H1 (cell line): ENCODE measurements around the gene SIGLEC14. TPM values are rescaled to one million over a fixed set of nuclear protein-coding genes. Genes with fewer than 3 reads are reported as not detected.

ENCODE experiments used
- CTCF ChIA-PET: fragments of 300-600 bp; sonication (Branson Sonifier 250); formaldehyde crosslinking; loops from one replicate; lab custom pipeline; 2021; ENCODE audit not compliant: partially characterized antibody; lab: Charles Lee
- POLR2A ChIA-PET: fragments of 300-600 bp; sonication (Branson Sonifier 250); formaldehyde crosslinking; loops from one replicate; lab custom pipeline; 2021; ENCODE audit warnings: inconsistent platforms; ENCODE audit not compliant: partially characterized antibody; lab: Charles Lee
- DNase-seq, 2 experiments: peaks; one replicate each; pipeline versions ENCODE4 v3.0.0 to v3.0.0-alpha.2; 2010 to 2022; ENCODE audit warnings: low spot score in 2 of 2, low read depth in 1 of 2, mixed read lengths in 1 of 2
- FAIRE-seq: peaks from 2 replicates; lab custom pipeline; 2011; peaks lifted over from hg19 to GRCh38; lab: Jason Lieb, UNC
- H2AFZ ChIP-seq: 2 replicates; pipeline ENCODE4 v1.8.1; 2012; ENCODE audit warnings: low read length, inconsistent platforms
- H2AK5ac ChIP-seq: 2 replicates; pipeline ENCODE4 v1.6.1; 2013; ENCODE audit warnings: low read depth, low read length
- H2BK120ac ChIP-seq: replicated peaks from 2 replicates; pipeline ENCODE3; 2013; ENCODE audit warnings: low read depth, low read length, inconsistent platforms
- H2BK12ac ChIP-seq: 2 replicates; pipeline ENCODE4 v1.6.1; 2013; ENCODE audit warnings: low read depth, low read length
- H2BK15ac ChIP-seq: 2 replicates; pipeline ENCODE4 v1.6.1; 2013; ENCODE audit warnings: low read length
- H2BK20ac ChIP-seq: 2 replicates; pipeline ENCODE4 v1.6.1; 2013; ENCODE audit warnings: low read length
- H2BK5ac ChIP-seq: 2 replicates; pipeline ENCODE4 v1.6.1; 2013; ENCODE audit warnings: low read depth, low read length
- H3K14ac ChIP-seq: 2 replicates; pipeline ENCODE4 v1.6.1; 2013; ENCODE audit warnings: inconsistent platforms; ENCODE audit not compliant: insufficient read length
- H3K18ac ChIP-seq: 2 replicates; pipeline ENCODE4 v1.6.1; 2013; ENCODE audit warnings: low read length; ENCODE audit errors: extremely low read depth
- H3K23ac ChIP-seq: 2 replicates; pipeline ENCODE4 v1.6.1; 2013; ENCODE audit warnings: inconsistent platforms; ENCODE audit not compliant: insufficient read length
- H3K23me2 ChIP-seq: 2 replicates; pipeline ENCODE4 v1.6.1; 2013; ENCODE audit warnings: low read depth, low read length
- H3K27ac ChIP-seq: 2 replicates; pipeline ENCODE4 v1.6.1; 2011; ENCODE audit warnings: low read depth, low read length, inconsistent platforms
- H3K27me3 ChIP-seq, 4 experiments: replicated peaks in 1 of 4; 1 replicate in 1 of 4; 2 replicates in 3 of 4; pipeline versions ENCODE4 v1.6.1 to v1.8.1; 2011 to 2013; ENCODE audit warnings: low read length in 3 of 4, mild to moderate bottlenecking in 3 of 4, inconsistent platforms in 2 of 4, mixed read lengths in 2 of 4, moderate library complexity in 1 of 4; ENCODE audit not compliant: control insufficient read depth in 3 of 4, insufficient read depth in 3 of 4; ENCODE audit errors: extremely low read depth in 1 of 4
- H3K36me3 ChIP-seq, 4 experiments: 2 replicates each; pipeline versions ENCODE4 v1.6.1 to v1.8.1; 2011 to 2013; ENCODE audit warnings: mild to moderate bottlenecking in 4 of 4, low read length in 3 of 4, moderate library complexity in 2 of 4, control low read depth in 1 of 4, inconsistent platforms in 1 of 4; ENCODE audit not compliant: insufficient read depth in 4 of 4, control insufficient read depth in 2 of 4
- H3K4ac ChIP-seq: replicated peaks from 2 replicates; pipeline ENCODE3; 2013; ENCODE audit warnings: low read length, low read depth, mixed read lengths, inconsistent platforms; ENCODE audit not compliant: insufficient read length
- H3K4me1 ChIP-seq, 4 experiments: replicated peaks in 1 of 4; 1 replicate in 1 of 4; 2 replicates in 3 of 4; pipeline versions ENCODE4 v1.6.1 to v1.8.1; 2011 to 2013; ENCODE audit warnings: low read length in 3 of 4, inconsistent platforms in 2 of 4, mixed read lengths in 1 of 4; ENCODE audit not compliant: insufficient read depth in 4 of 4, control insufficient read depth in 3 of 4
- H3K4me2 ChIP-seq, 2 experiments: 2 replicates each; pipeline versions ENCODE4 v1.6.1 to v1.8.1; 2011 to 2013; ENCODE audit warnings: low read depth in 2 of 2, low read length in 2 of 2, control low read depth in 1 of 2, inconsistent platforms in 1 of 2, mild to moderate bottlenecking in 1 of 2; ENCODE audit not compliant: insufficient read depth in 1 of 2
- H3K4me3 ChIP-seq, 4 experiments: fragments of 200-600, 300-600 bp in 1 of 4; sonication (generic), shearing (Covaris generic), sonication (Bioruptor Twin) in 1 of 4; 2 replicates each; pipeline versions ENCODE4 v1.5.1 to v1.8.1; 2011 to 2016; ENCODE audit warnings: low read length in 4 of 4, low read depth in 3 of 4, control low read depth in 2 of 4, inconsistent platforms in 2 of 4, mild to moderate bottlenecking in 2 of 4, mixed read lengths in 1 of 4, moderate library complexity in 1 of 4; ENCODE audit not compliant: insufficient read depth in 2 of 4; ENCODE audit errors: extremely low read depth in 1 of 4
- H3K56ac ChIP-seq: replicated peaks from 2 replicates; pipeline ENCODE3; 2013; ENCODE audit warnings: low read depth, mild to moderate bottlenecking, mixed read lengths, low read length, inconsistent platforms; ENCODE audit not compliant: insufficient read length
- H3K79me1 ChIP-seq: 2 replicates; pipeline ENCODE4 v1.6.1; 2013; ENCODE audit warnings: low read depth, low read length, control low read depth
- H3K79me2 ChIP-seq, 2 experiments: 2 replicates each; pipeline versions ENCODE4 v1.6.1 to v1.8.1; 2012 to 2013; ENCODE audit warnings: low read length in 2 of 2, mild to moderate bottlenecking in 2 of 2, inconsistent platforms in 1 of 2; ENCODE audit not compliant: insufficient read depth in 2 of 2, control insufficient read depth in 1 of 2
- H3K9ac ChIP-seq, 4 experiments: replicated peaks in 1 of 4; 1 replicate in 1 of 4; 2 replicates in 3 of 4; pipeline versions ENCODE4 v1.6.1 to v1.8.1; 2011 to 2013; ENCODE audit warnings: low read depth in 3 of 4, low read length in 3 of 4, control low read depth in 2 of 4, mild to moderate bottlenecking in 2 of 4, moderate library complexity in 2 of 4, inconsistent platforms in 1 of 4; ENCODE audit errors: extremely low read depth in 1 of 4
- H3K9me3 ChIP-seq, 2 experiments: 2 replicates each; pipeline versions ENCODE4 v1.6.1 to v1.8.1; 2012 to 2013; ENCODE audit warnings: mild to moderate bottlenecking in 2 of 2, moderate library complexity in 2 of 2, control low read depth in 1 of 2, inconsistent platforms in 1 of 2, low read depth in 1 of 2, low read length in 1 of 2, mixed read lengths in 1 of 2; ENCODE audit not compliant: insufficient read depth in 2 of 2
- H4K20me1 ChIP-seq, 2 experiments: replicated peaks in 1 of 2; 2 replicates each; pipeline versions ENCODE3 to v1.8.1; 2011 to 2013; ENCODE audit warnings: inconsistent platforms in 2 of 2, low read length in 2 of 2, mild to moderate bottlenecking in 1 of 2; ENCODE audit not compliant: insufficient read depth in 2 of 2, control insufficient read depth in 1 of 2
- H4K5ac ChIP-seq: 2 replicates; pipeline ENCODE4 v1.6.1; 2013; ENCODE audit warnings: low read length, low read depth, mixed read lengths, inconsistent platforms; ENCODE audit not compliant: insufficient read length
- H4K8ac ChIP-seq: 2 replicates; pipeline ENCODE4 v1.8.0; 2013; ENCODE audit warnings: mild to moderate bottlenecking, moderate library complexity, low read length, inconsistent platforms; ENCODE audit not compliant: insufficient read depth; ENCODE audit errors: extremely low read depth
- H4K91ac ChIP-seq: replicated peaks from 2 replicates; pipeline ENCODE3; 2013; ENCODE audit warnings: low read length, mixed read lengths, inconsistent platforms; ENCODE audit not compliant: insufficient read length
- CTCF ChIP-seq, 3 experiments: IDR thresholded peaks; 1 replicate in 2 of 3; 2 replicates in 1 of 3; pipeline versions ENCODE4 v1.5.1 to v1.6.1; 2011; ENCODE audit warnings: low read length in 3 of 3, mild to moderate bottlenecking in 3 of 3, inconsistent platforms in 2 of 3, low read depth in 1 of 3, moderate library complexity in 1 of 3; ENCODE audit not compliant: insufficient read depth in 1 of 3; ENCODE audit errors: control extremely low read depth in 1 of 3
- GABPA ChIP-seq: IDR thresholded peaks from 2 replicates; pipeline ENCODE4 v1.6.1; 2011; ENCODE audit warnings: mild to moderate bottlenecking, low read length, moderate library complexity, borderline replicate concordance; ENCODE audit not compliant: insufficient read depth
- MAFK ChIP-seq: IDR thresholded peaks from 2 replicates; pipeline ENCODE4 v1.6.1; 2012; ENCODE audit warnings: low read depth, mild to moderate bottlenecking, improper control_type of control experiment, low read length
- RAD21 ChIP-seq, 2 experiments: IDR thresholded peaks in 1 of 2; conservative IDR thresholded peaks in 1 of 2; 2 replicates each; pipeline ENCODE4 v1.6.1; 2011; ENCODE audit warnings: low read depth in 2 of 2, low read length in 2 of 2, improper control_type of control experiment in 1 of 2, inconsistent platforms in 1 of 2, mild to moderate bottlenecking in 1 of 2, moderate library complexity in 1 of 2
- SIN3A ChIP-seq, 2 experiments: IDR thresholded peaks in 1 of 2; conservative IDR thresholded peaks in 1 of 2; 2 replicates each; pipeline ENCODE4 v1.6.1; 2011 to 2012; ENCODE audit warnings: low read length in 2 of 2, improper control_type of control experiment in 1 of 2, low read depth in 1 of 2, mild to moderate bottlenecking in 1 of 2
- SRF ChIP-seq: IDR thresholded peaks from 2 replicates; pipeline ENCODE4 v1.6.1; 2011; ENCODE audit warnings: mild to moderate bottlenecking, low read depth, low read length, moderate library complexity
- TAF1 ChIP-seq: IDR thresholded peaks from 2 replicates; pipeline ENCODE4 v1.6.1; 2011; ENCODE audit warnings: mild to moderate bottlenecking, low read depth, low read length
- YY1 ChIP-seq: IDR thresholded peaks from 2 replicates; pipeline ENCODE4 v1.6.1; 2011; ENCODE audit warnings: low read depth, mild to moderate bottlenecking, low read length
- WGBS, 2 experiments: shearing (Covaris generic) in 1 of 2; methylation state at CpG; one replicate each; pipeline versions ENCODE4 v1.1.6 to v1.1.7; 2013 to 2015; ENCODE audit warnings: low lambda C conversion rate in 2 of 2, mixed read lengths in 2 of 2, inconsistent platforms in 1 of 2, low coverage in 1 of 2, missing lambda C conversion rate in 1 of 2; ENCODE audit not compliant: insufficient replicate concordance in 2 of 2, insufficient coverage in 1 of 2, insufficient read length in 1 of 2; ENCODE audit errors: extremely low coverage in 1 of 2, missing lambda C conversion rate in 1 of 2; 5-methylcytosine and 5-hydroxymethylcytosine counted together
- polyA plus RNA-seq, 7 experiments: library from polyadenylated mRNA; depleted of rRNA in 3 of 7; stranded (reverse) in 5 of 7; unstranded in 2 of 7; fragments of >200 nt in 5 of 7; fragments of 200-250 nt in 2 of 7; gene quantifications; 1 replicate in 5 of 7; 2 replicates in 1 of 7; 4 replicates in 1 of 7; pipeline versions ENCODE4 v1.2.1 to v1.2.3, GENCODE V29; 2011 to 2013; ENCODE audit warnings: missing spikeins in 2 of 7, mixed read lengths in 2 of 7
- total RNA-seq: library from RNA; stranded (reverse); fragmentation: NEBNext Ultra II Directional; extraction: Animal tissue kit (Norgen Biotek cat#: 25700); gene quantifications from 2 replicates; pipeline ENCODE4 v1.2.1, GENCODE V29; 2021
- TF ChIP-seq, protein P1 (sequence below): IDR thresholded peaks from 2 replicates; pipeline ENCODE4 v1.6.1; 2012; ENCODE audit warnings: inconsistent platforms

Gene SIGLEC14
- total and polyA plus RNA-seq, 2 of the 8 experiments (the other 6 are each of a cell fraction or from before 2014, with no cell fraction given) = not detected

GRCh38 chr19:51607920-51608562, 38.6 kb downstream of the SIGLEC14 start:
- CTCF ChIA-PET = interaction anchor here (0.7 to 3.8 kb wide), 21 partner anchors 9 to 462 kb away, joined by 3 to 23 read pairs (median 3); no protein-coding TSS in a partner anchor
- DNase-seq (peak; percentile 70 to 91), FAIRE-seq (peak; percentile 69)
- no peak overlapping the region for H3K4ac ChIP-seq
- no peak overlapping the region for H2BK5ac ChIP-seq
- H3K4me2 ChIP-seq = no peak overlapping the region
- POLR2A ChIA-PET = no interaction called here
- no peaks in the 10 kb centered on the region for H4K20me1 ChIP-seq
- no peak overlapping the region for H4K91ac ChIP-seq
- TF ChIP-seq SIN3A (conservative IDR thresholded peaks at IDR 0.05 in 1 of 2, IDR thresholded peaks at IDR 0.05 in 1 of 2; ENCODE audit: low read depth in 1 of 2, low read length in 2 of 2) (peak in 1 of 2 experiments; percentile 92; a peak in 2 of 4 replicates), RAD21 (IDR thresholded peaks at IDR 0.05 in 1 of 2, conservative IDR thresholded peaks at IDR 0.05 in 1 of 2; ENCODE audit: low read depth in 2 of 2, low read length in 2 of 2) (peak; percentile 60 to 68), SRF (peak; percentile 35; the same call in 1 of the 2 replicates), MAFK (no peak), TAF1 (no peak), CTCF (IDR thresholded peaks at IDR 0.05; ENCODE audit: control extremely low read depth in 1 of 3, insufficient read depth in 1 of 3, low read depth in 1 of 3, low read length in 3 of 3) (peak; percentile 91 to 92 (median 92)), GABPA (0 out of 2 replicates have a peak, but pooled peaks have one; percentile 24), YY1 (0 out of 2 replicates have a peak, but pooled peaks have one; percentile 27)
- TF ChIP-seq, protein P1, sequence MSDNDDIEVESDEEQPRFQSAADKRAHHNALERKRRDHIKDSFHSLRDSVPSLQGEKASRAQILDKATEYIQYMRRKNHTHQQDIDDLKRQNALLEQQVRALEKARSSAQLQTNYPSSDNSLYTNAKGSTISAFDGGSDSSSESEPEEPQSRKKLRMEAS = peak; percentile 40; the same call in 1 of the 2 replicates
- H3K18ac ChIP-seq = no peak overlapping the region
- no peak overlapping the region for H3K9ac ChIP-seq
- no peak overlapping the region for H2BK15ac ChIP-seq
- H4K8ac ChIP-seq = no peak overlapping the region
- no peak overlapping the region for H2BK20ac ChIP-seq
- no peaks in the 10 kb centered on the region for H3K79me1 ChIP-seq
- H2AK5ac ChIP-seq = no peak overlapping the region
- H3K4me1 ChIP-seq = no peaks in the 10 kb centered on the region
- no peak overlapping the region for H2BK120ac ChIP-seq
- H3K27ac ChIP-seq = no peak overlapping the region
- no peak overlapping the region for H3K14ac ChIP-seq
- no peak overlapping the region for H2AFZ ChIP-seq
- H2BK12ac ChIP-seq = no peak overlapping the region
- 28% methylated on average over 13 of the region's 13 CpGs; no CpG with 5 or more reads in 1 of the 2 experiments for WGBS, 2 experiments
- no peaks in the 10 kb centered on the region for H3K79me2 ChIP-seq
- no peak overlapping the region for H3K4me3 ChIP-seq
- no peak overlapping the region for H4K5ac ChIP-seq
- no peak overlapping the region for H3K56ac ChIP-seq
- no peak overlapping the region for H3K23ac ChIP-seq
- peaks cover 35 to 46% of the 10 kb centered on the region in 2 experiments for H3K9me3 ChIP-seq
- H3K27me3 ChIP-seq = no peaks in the 10 kb centered on the region
- H3K23me2 ChIP-seq = no peaks in the 10 kb centered on the region
- no peaks in the 10 kb centered on the region for H3K36me3 ChIP-seq
